Measurements from ENCODE around the gene ANKRD62.
"Not testable (repeated sequence)": the region's sequence is repeated elsewhere in the genome, so short reads cannot be mapped to it uniquely, and the experiment has no call there.

Gene ANKRD62

DNA sequence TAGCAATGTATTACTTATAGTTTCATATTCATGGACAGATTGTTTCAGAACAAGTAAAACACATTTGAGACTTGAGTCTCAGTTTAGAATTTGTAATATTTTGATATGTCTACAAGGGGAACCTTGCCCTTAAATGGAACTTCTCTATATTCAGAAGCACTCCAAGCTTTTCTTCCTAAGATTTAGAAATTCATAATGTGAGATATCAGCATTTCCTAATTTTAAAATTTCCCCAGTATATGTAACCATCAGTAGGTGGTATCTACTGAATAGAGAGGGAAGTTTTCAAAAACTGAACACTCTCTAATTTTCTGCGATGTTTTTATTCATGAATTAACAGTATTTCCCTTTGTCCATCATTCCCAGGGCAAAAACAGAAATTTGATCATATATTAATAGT, 7.6 kb downstream of the ANKRD62 start:
- DNase-seq, result no peak

DNA sequence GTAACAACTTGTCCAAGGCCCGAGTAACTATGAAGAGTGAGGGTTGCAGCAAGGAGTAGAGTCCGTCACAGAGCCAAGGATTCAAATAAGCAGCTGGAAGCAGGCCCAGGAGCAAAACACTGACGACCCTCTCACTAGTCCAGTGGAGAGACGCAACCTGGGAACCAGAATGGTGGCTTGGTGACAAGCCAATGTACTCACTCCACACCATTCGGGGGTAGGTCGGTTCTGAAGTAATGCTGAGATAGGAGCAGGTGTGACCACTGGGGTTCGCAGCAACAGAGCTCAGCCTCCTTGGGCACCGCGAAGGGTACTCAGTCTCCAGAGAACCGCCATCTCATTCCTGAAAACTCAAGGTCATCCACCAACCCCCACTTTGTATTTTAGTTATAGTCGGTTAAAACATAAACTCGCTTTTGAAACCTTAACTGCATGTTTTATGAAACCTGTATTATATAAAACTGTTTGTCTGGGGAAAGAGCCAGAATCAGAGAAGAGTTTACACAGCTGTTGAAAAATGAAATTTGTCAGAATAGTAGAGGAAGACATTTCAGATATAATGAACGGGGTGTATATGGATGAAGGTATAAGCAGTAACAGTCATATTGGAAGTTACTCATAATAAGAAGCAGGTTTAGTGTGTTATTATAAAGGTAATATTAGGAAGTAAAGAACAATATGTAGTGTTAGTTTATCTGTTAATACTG, 8.6 kb downstream of the ANKRD62 start:
- no peak for DNase-seq

- DNase-seq, result no peak
Observed at GRCh38 chr18:12106471-12106870, 12.8 kb downstream of the ANKRD62 start.

- DNase-seq, result no peak
Observed at GRCh38 chr18:12109836-12110235, 16.2 kb downstream of the ANKRD62 start.

DNA sequence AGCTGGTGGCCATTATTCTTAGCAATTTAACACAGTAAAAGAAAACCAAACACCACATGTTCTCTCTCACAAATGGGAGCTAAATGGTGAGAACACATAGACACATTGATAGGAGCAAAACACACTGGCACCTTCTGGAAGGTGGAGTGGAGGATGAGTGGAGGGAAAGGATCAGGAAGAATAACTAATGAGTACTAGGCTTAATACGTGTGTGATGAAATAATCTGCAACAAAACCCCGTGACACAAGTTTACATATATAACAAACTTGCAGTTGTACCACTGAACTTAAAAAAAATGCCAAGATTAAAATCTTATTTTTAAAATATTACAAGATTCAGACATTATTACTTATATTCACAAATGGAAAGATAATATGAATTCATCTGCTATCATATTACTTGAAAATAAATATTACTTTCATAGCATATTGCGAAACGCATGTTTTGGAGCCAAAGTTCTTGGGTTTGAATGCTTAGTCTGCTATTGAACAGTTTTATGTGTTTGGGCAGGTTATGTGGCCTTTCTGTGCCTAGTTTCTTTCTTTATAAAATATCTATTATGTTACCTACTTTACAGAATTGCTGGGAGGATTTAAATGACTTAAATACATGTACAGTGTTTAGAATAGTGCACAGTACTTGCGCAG, 20.5 kb downstream of the ANKRD62 start:
- DNase-seq, result no peak

DNA sequence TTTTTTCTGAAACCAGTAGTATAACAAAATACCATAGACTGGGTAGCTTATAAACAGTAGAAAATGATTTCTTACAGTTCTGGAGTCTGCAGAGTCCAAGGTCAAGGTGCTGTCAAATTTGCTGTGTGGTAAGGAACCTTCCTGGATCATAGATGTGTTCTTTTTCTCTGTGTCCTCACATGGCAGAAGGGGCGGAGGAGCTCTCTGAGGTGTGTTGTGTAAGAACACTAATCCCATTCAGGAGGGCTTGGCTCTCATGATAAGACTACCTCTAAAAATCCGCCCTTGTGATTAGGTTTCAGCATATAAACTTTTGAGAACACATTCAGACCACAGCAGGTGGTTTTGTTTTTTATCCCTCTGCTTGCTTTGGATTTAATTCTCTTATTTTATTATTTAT, 25.7 kb downstream of the ANKRD62 start:
- DNase-seq, result no peak

GRCh38 chr18:12121175-12122042, 27.8 kb downstream of the ANKRD62 start:
- peak; percentile 2 for DNase-seq

DNA sequence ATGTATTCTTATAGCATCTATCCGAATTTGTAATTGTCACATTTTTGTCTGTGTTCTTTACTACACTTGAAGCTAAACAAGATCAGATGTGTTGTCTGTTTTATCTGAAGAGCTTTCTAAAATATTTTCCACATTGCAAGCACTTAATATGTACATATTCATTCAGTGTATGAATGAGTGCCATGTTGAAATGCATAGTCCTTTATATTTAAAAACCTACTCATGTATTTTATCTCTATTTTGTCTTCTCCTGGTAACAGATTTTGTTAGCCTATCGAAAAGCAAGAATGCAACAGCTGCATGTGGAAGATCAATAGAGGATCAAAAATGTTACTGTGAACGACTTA, 28.4 kb downstream of the ANKRD62 start:
- DNase-seq, result not testable (repeated sequence)

DNA sequence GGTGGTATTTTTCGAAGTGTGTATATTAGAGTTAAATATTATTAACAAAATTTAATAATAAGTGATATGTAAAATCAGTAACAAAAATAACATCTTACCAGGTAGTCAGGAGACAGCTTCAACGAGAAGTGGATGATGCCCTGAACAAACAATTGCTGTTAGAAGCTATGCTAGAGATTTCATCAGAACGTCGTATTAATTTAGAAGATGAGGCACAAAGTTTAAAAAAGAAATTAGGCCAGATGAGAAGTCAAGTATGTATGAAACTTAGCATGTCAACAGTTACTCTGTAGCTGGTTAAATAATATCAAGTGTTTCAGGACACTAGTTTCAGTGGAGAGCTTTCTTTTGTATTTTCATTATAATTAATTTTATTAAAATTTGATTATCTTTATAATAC, 34.0 kb downstream of the ANKRD62 start:
- not testable (repeated sequence) for DNase-seq

GRCh38 chr18:12138831-12139230, 45.2 kb downstream of the ANKRD62 start:
- DNase-seq, result not testable (repeated sequence)

- DNase-seq, result not testable (repeated sequence)
Observed at GRCh38 chr18:12140866-12141265, 47.2 kb downstream of the ANKRD62 start.

GRCh38 chr18:12141778-12142177, 48.1 kb downstream of the ANKRD62 start:
- not testable (repeated sequence) for DNase-seq

- DNase-seq, result not testable (repeated sequence)
Observed at GRCh38 chr18:12149431-12149830, 55.8 kb downstream of the ANKRD62 start.

GRCh38 chr18:12154361-12154760, 60.7 kb downstream of the ANKRD62 start:
- no peak for DNase-seq

GRCh38 chr18:12155996-12156395, 62.4 kb downstream of the ANKRD62 start:
- DNase-seq, result peak; percentile 33

GRCh38 chr18:12159446-12159845, 65.8 kb downstream of the ANKRD62 start:
- DNase-seq, result peak; percentile 15

- DNase-seq, result no peak
Observed at GRCh38 chr18:12162786-12163185, 69.1 kb downstream of the ANKRD62 start.

DNA sequence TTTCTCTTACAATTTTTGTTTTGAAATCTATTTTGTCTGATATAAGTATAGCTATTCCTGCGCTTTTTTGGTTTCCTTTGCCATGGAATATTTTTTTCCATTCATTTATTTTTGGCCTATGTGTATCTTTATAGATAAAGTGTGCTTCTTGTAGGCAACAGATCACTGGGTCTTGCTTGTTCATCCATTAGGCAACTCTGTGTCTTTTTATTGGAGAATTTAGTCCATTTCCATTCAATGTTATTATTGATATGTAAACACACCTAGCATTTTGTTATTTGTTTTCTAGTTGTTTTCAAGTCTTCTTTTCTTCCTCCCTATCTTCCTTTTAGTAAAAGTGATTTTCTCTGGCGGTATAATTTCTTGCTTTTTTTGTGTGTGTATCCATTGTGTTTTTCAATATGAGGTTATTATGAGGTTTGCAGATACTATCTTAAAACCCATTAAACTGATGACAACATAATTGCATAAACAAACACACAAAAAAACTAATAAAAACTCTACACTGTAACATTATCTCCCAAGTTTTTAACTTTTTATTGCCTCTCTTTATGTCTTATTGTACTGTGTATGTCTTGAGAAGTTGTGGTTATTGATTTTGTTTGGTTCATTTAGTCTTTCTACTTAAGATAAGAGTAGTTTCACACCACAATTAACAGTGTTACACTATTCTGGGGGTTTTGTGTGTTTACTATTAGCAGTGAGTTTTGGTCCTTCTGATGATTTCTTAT, 71.6 kb downstream of the ANKRD62 start:
- DNase-seq, result no peak

All from fibroblast of skin of right quadriceps (primary cell).